Nephron progenitor cell (in vitro differentiated cells): ENCODE data around the gene KCNQ1.

ENCODE experiments used
- DNase-seq: peaks from one replicate; pipeline ENCODE4 v3.0.0; 2021
- H3K27ac Mint-ChIP-seq: 2 replicates; pipeline ENCODE4 v1.8.0; 2021; ENCODE audit warnings: mild to moderate bottlenecking, moderate library complexity, mixed read lengths
- H3K27me3 Mint-ChIP-seq: 2 replicates; pipeline ENCODE4 v1.8.0; 2021; ENCODE audit warnings: mild to moderate bottlenecking, low read depth, mixed read lengths; ENCODE audit not compliant: poor library complexity
- H3K36me3 Mint-ChIP-seq: 2 replicates; pipeline ENCODE4 v1.8.0; 2021; ENCODE audit warnings: low read depth, mixed read lengths
- H3K4me1 Mint-ChIP-seq: 2 replicates; pipeline ENCODE4 v1.8.0; 2021; ENCODE audit warnings: mixed read lengths
- H3K4me3 Mint-ChIP-seq: 2 replicates; pipeline ENCODE4 v1.8.0; 2021; ENCODE audit warnings: mild to moderate bottlenecking, moderate library complexity, mixed read lengths
- H3K9me3 Mint-ChIP-seq: 2 replicates; pipeline ENCODE4 v1.8.0; 2021; ENCODE audit warnings: mild to moderate bottlenecking, moderate library complexity, mixed read lengths
- TF ChIP-seq, protein P1 (sequence below): fragments of 200-600 bp; sonication (generic); IDR thresholded peaks from 2 replicates; pipeline ENCODE4 v1.5.0; 2021; ENCODE audit warnings: antibody characterized with exemption

Gene KCNQ1

GRCh38 chr11:2441171-2441570 is 3.6 kb upstream of the KCNQ1 start:
- no peak overlapping the region for H3K27ac Mint-ChIP-seq
- peak; percentile 1 for DNase-seq
- peaks cover 3% of the 10 kb centered on the region for H3K4me1 Mint-ChIP-seq
- TF ChIP-seq, protein P1, sequence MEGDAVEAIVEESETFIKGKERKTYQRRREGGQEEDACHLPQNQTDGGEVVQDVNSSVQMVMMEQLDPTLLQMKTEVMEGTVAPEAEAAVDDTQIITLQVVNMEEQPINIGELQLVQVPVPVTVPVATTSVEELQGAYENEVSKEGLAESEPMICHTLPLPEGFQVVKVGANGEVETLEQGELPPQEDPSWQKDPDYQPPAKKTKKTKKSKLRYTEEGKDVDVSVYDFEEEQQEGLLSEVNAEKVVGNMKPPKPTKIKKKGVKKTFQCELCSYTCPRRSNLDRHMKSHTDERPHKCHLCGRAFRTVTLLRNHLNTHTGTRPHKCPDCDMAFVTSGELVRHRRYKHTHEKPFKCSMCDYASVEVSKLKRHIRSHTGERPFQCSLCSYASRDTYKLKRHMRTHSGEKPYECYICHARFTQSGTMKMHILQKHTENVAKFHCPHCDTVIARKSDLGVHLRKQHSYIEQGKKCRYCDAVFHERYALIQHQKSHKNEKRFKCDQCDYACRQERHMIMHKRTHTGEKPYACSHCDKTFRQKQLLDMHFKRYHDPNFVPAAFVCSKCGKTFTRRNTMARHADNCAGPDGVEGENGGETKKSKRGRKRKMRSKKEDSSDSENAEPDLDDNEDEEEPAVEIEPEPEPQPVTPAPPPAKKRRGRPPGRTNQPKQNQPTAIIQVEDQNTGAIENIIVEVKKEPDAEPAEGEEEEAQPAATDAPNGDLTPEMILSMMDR = no peak
- no peaks in the 10 kb centered on the region for H3K36me3 Mint-ChIP-seq
- peaks cover 20% of the 10 kb centered on the region for H3K9me3 Mint-ChIP-seq
- no peak overlapping the region for H3K4me3 Mint-ChIP-seq
- peaks cover 84% of the 10 kb centered on the region for H3K27me3 Mint-ChIP-seq

DNA sequence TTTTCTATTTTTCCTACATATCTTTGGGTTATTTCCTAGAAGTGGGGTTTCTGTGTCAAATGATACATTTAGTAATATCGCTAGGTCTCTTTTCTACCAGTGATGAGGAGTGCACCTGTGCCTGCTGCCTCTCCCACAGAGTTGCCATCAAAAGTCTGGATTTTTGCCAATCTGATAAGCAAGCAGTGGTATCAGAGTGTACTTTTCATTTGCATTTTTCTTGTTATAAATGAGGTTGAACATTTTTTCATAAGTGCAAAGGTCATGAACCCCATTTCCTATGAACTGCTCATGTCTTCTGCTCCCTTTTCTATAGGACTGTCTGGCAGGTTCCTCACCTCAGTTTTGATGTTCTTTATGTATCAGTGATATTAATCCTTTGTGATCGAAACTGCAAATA is 2.2 kb upstream of the KCNQ1 start:
- Mint-ChIP-seq H3K4me3 (no peak overlapping the region), H3K9me3 (peaks cover 20% of the 10 kb centered on the region), H3K4me1 (peaks cover 3% of the 10 kb centered on the region), H3K27me3 (peaks cover 92% of the 10 kb centered on the region), H3K27ac (no peak overlapping the region), H3K36me3 (no peaks in the 10 kb centered on the region)
- DNase-seq = no peak
- TF ChIP-seq, protein P1 = no peak

GRCh38 chr11:2443406-2443805 is 1.4 kb upstream of the KCNQ1 start:
- Mint-ChIP-seq H3K36me3 (no peaks in the 10 kb centered on the region), H3K27me3 (peaks cover 92% of the 10 kb centered on the region), H3K27ac (no peak overlapping the region), H3K4me1 (peaks cover 3% of the 10 kb centered on the region), H3K9me3 (peaks cover 20% of the 10 kb centered on the region), H3K4me3 (peak overlapping the region; percentile 17)
- TF ChIP-seq, protein P1 = no peak
- DNase-seq = no peak

DNA sequence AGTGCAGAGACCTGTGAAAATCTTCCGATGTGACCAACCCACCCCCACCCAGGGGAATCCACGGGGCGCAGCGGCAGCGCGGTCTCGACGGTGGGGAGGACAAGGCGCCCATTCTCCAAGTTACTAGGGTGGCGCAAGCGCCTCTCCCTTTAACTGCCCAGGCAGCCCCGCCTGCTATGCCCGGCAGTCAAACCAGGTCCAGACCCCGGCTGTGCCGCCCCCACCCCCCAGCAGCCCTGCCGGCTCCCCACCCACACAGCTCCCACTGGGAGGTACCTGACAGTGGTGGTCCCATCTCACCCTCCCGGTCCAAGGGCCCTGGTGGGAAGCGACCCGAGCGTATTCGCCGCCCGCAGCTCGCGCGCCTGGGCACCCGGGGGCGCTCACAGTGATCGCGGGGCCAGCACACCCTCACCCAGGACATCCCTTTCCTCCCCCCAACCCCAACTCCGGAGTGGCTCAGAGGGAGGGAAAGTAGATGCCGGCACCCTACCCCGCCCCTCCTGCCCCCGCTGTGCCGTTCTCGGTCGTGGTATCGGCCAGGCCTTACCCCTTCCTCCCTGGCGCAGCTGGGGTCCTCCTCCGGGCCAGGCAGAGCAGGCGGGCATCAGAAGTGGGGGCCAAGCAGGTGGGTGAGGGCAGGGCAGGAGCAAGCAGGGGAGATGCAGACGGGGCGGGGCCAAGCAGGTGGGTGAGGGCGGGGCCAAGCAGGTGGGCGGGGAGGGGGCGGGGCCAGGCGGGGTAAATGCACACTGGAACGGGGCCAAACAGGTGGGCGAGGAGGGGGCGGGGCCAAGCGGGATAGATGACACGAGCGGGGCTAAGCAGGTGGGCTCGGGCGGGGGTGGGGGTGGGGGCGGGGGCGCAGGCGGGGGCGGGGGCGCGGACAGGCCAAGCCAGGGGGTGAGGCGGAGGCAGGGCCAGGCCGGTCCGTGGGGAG is 657 bp upstream of the KCNQ1 start, which contains the start of gene TRPM5:
Gene TRPM5, minus strand, starts transcription at position 634 of the 940 bp plus-strand sequence. CDS start 21,478 bp downstream, outside the sequence.
- TF ChIP-seq, protein P1 = no peak
- H3K4me1 Mint-ChIP-seq = peaks cover 3% of the 10 kb centered on the region
- no peak for DNase-seq
- H3K36me3 Mint-ChIP-seq = no peaks in the 10 kb centered on the region
- no peak within 1 kb of the TSS for H3K27ac Mint-ChIP-seq
- peaks cover 20% of the 10 kb centered on the region for H3K9me3 Mint-ChIP-seq
- peak within 1 kb of the TSS; percentile 74 for H3K4me3 Mint-ChIP-seq
- H3K27me3 Mint-ChIP-seq = peaks cover 90% of the 10 kb centered on the region

DNA sequence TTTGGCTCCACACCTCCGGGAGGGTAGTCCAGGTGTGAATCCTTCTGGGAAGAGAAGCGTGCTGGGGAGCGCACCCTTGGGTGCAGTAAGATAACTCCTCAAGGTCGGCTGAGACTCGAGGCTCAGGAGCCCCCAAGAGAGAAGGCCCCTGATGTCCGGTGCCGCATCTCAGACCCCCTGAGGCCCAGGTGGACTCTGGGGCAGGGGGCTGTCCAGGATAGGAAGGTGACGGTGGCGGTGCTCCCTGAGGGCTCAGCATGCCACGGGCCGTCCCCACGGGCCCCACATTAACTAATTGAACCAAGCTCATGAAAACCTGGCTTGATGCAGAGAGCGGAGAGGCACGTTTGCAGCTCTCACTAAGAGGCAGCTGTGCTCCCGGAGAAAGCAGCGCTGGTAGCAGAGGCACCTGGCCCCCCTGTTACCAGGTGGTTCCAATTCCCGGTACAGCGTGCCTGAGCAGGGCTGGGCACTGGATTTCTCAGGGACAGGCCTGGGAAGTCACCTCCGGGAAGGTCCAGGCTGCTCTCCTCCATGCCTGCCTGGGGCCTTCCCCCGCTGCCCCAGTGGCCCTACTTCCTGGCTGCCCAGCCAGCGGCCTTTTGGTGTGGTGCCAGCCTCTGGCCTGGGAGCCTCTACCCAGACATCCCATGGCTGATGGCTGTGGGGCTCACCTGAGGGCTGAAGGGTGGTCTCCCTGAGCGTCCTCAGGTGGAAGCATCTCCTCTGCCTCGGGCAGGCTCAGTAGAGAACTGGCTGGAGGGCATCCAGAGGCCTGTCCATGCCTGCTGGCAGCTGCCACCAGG is 1.1 kb downstream of the KCNQ1 start:
- Mint-ChIP-seq H3K4me1 (peaks cover 3% of the 10 kb centered on the region), H3K9me3 (peaks cover 20% of the 10 kb centered on the region), H3K27me3 (peaks cover 87% of the 10 kb centered on the region), H3K36me3 (no peaks in the 10 kb centered on the region), H3K27ac (no peak overlapping the region), H3K4me3 (peak overlapping the region; percentile 74)
- TF ChIP-seq, protein P1 = no peak
- no peak for DNase-seq
